GM21423 (cell line): ENCODE measurements around the gene SLC33A1.
"Not testable (repeated sequence)": the region's sequence is repeated elsewhere in the genome, so short reads cannot be mapped to it uniquely, and the experiment has no call there.

Experiments used
- ATAC-seq: cut with Tn5 transposase; IDR thresholded peaks from one replicate; pipeline ENCODE4 v1.9.1; 2021; ENCODE audit warnings: mild to moderate bottlenecking, moderate library complexity; ENCODE audit not compliant: unreplicated experiment

Gene SLC33A1

GRCh38 chr3:155862290-155862982 lies 8.2 kb upstream of the SLC33A1 start:
- ATAC-seq: not testable (repeated sequence)

GRCh38 chr3:155861476-155862183 lies 7.4 kb upstream of the SLC33A1 start:
- no peak for ATAC-seq

GRCh38 chr3:155860424-155860823 lies 6.2 kb upstream of the SLC33A1 start:
- ATAC-seq: not testable (repeated sequence)

GRCh38 chr3:155859859-155860258 lies 5.6 kb upstream of the SLC33A1 start:
- no peak for ATAC-seq

GRCh38 chr3:155853214-155854140 lies 750 bp downstream of the SLC33A1 start:
- peak; percentile 3 for ATAC-seq

GRCh38 chr3:155852341-155852740 lies 1.9 kb downstream of the SLC33A1 start:
- ATAC-seq: no peak

GRCh38 chr3:155849404-155849803 lies 4.8 kb downstream of the SLC33A1 start:
- not testable (repeated sequence) for ATAC-seq

- no peak for ATAC-seq
These were observed 6.2 kb downstream of the SLC33A1 start for GRCh38 chr3:155847993-155848392.

GRCh38 chr3:155846119-155846518 lies 8.1 kb downstream of the SLC33A1 start:
- no peak for ATAC-seq

- ATAC-seq: no peak
These were observed 10.7 kb downstream of the SLC33A1 start for GRCh38 chr3:155843569-155843968.

- no peak for ATAC-seq
These were observed 18.7 kb downstream of the SLC33A1 start for GRCh38 chr3:155835341-155836071.

GRCh38 chr3:155828490-155829098 lies 25.6 kb downstream of the SLC33A1 start:
- ATAC-seq: not testable (repeated sequence)

GRCh38 chr3:155815030-155815545 lies 39.1 kb downstream of the SLC33A1 start:
- ATAC-seq: no peak

GRCh38 chr3:155813224-155813623 lies 41.0 kb downstream of the SLC33A1 start:
- ATAC-seq: not testable (repeated sequence)

GRCh38 chr3:155809181-155809580 lies 45.0 kb downstream of the SLC33A1 start:
- no peak for ATAC-seq

GRCh38 chr3:155807823-155808222 lies 46.4 kb downstream of the SLC33A1 start:
- ATAC-seq: no peak

GRCh38 chr3:155805802-155806618 lies 48.2 kb downstream of the SLC33A1 start, which contains the start of gene C3orf33:
Gene C3orf33, minus strand, starts transcription at chr3:155806278. Its CDS starts 26 bp downstream, at chr3:155806252.
- ATAC-seq: peak; percentile 98

GRCh38 chr3:155805204-155805801 lies 48.9 kb downstream of the SLC33A1 start:
- ATAC-seq: no peak

- no peak for ATAC-seq
These were observed 49.9 kb downstream of the SLC33A1 start for GRCh38 chr3:155804323-155804722.
